DMS 273 (cell line): ENCODE data around the gene SLC35F5.
A peak's percentile ranks its signal among the peaks of the same experiment; 100 is the strongest.
"Not testable (repeated sequence)": the region's sequence is repeated elsewhere in the genome, so short reads cannot be mapped to it uniquely, and the experiment has no call there.

Experiments
- DNase-seq: peaks from one replicate; lab custom pipeline; 2025; ENCODE audit not compliant: unreplicated experiment; lab: John Stamatoyannopoulos, UW

The SLC35F5 gene

GRCh38 chr2:113755835-113756354 lies 547 bp downstream of the SLC35F5 start:
- peak; percentile 76 for DNase-seq

GRCh38 chr2:113755035-113755834 lies 1.2 kb downstream of the SLC35F5 start:
- DNase-seq, result peak; percentile 63

- DNase-seq, result no peak
Observed at GRCh38 chr2:113754160-113754559, 2.3 kb downstream of the SLC35F5 start.

GRCh38 chr2:113750385-113750784 lies 6.1 kb downstream of the SLC35F5 start:
- no peak for DNase-seq

- DNase-seq, result no peak
Observed at GRCh38 chr2:113741091-113741490, 15.4 kb downstream of the SLC35F5 start.

GRCh38 chr2:113739849-113740248 lies 16.6 kb downstream of the SLC35F5 start:
- DNase-seq, result no peak

GRCh38 chr2:113734185-113734584 lies 22.3 kb downstream of the SLC35F5 start:
- no peak for DNase-seq

GRCh38 chr2:113724010-113724409 lies 32.4 kb downstream of the SLC35F5 start:
- DNase-seq, result peak; percentile 71

- DNase-seq, result no peak
Observed at GRCh38 chr2:113723411-113723810, 33.0 kb downstream of the SLC35F5 start.

- DNase-seq, result peak; percentile 25
Observed at GRCh38 chr2:113720167-113720566, 36.3 kb downstream of the SLC35F5 start.

GRCh38 chr2:113716291-113716690 lies 40.2 kb downstream of the SLC35F5 start:
- no peak for DNase-seq

- DNase-seq, result no peak
Observed at GRCh38 chr2:113712941-113713340, 43.5 kb downstream of the SLC35F5 start.

GRCh38 chr2:113711851-113712250 lies 44.6 kb downstream of the SLC35F5 start:
- DNase-seq, result no peak

GRCh38 chr2:113709022-113709421 lies 47.4 kb downstream of the SLC35F5 start:
- DNase-seq, result no peak

- no peak for DNase-seq
Observed at GRCh38 chr2:113707106-113707505, 49.3 kb downstream of the SLC35F5 start.

GRCh38 chr2:113705982-113706523 lies 50.4 kb downstream of the SLC35F5 start:
- DNase-seq, result no peak

GRCh38 chr2:113704300-113704993 lies 52.0 kb downstream of the SLC35F5 start:
- DNase-seq, result not testable (repeated sequence)

- DNase-seq, result no peak
Observed at GRCh38 chr2:113703386-113704299, 52.8 kb downstream of the SLC35F5 start.

- peak; percentile 71 for DNase-seq
Observed at GRCh38 chr2:113700186-113700841, 56.1 kb downstream of the SLC35F5 start.

GRCh38 chr2:113698892-113699447 lies 57.5 kb downstream of the SLC35F5 start:
- DNase-seq, result no peak
